T-helper 2 cell treated with Interferon-gamma antibody and Interleukin-4, amounts not matched to agents 100 ng/mL and 5 ng/mL, for 36 hours (primary cell): ENCODE measurements around the gene MICAL2. TPM values are rescaled to one million over a fixed set of nuclear protein-coding genes. Genes with fewer than 3 reads are reported as not detected.
"Not testable (repeated sequence)": the region's sequence is repeated elsewhere in the genome, so short reads cannot be mapped to it uniquely, and the experiment has no call there.

Source experiments
- intact Hi-C: fragments of 100-400 bp; cut with micrococcal nuclease; formaldehyde crosslinking; loops from one replicate; pipeline ENCODE4 v1.15.1; 2023
- total RNA-seq: library from RNA; stranded (reverse); gene quantifications from 2 replicates; pipeline ENCODE4 v1.2.3, GENCODE V29; 2022

Gene MICAL2
- total RNA-seq, 1 donor from 2014 or later: 95.7 TPM

- intact Hi-C loops: no loop called here
Observed at GRCh38 chr11:12132790-12133145, 22.4 kb downstream of the MICAL2 start.

GRCh38 chr11:12133547-12134235 lies 23.3 kb downstream of the MICAL2 start:
- intact Hi-C loops: no loop called here

- intact Hi-C loops: no loop called here
Observed at GRCh38 chr11:12134236-12134585, 23.8 kb downstream of the MICAL2 start.

GRCh38 chr11:12135185-12135584 lies 24.8 kb downstream of the MICAL2 start:
- intact Hi-C loops: no loop called here

- intact Hi-C loops: no loop called here
Observed at GRCh38 chr11:12137005-12137690, 26.8 kb downstream of the MICAL2 start.

GRCh38 chr11:12137938-12138731 lies 27.7 kb downstream of the MICAL2 start:
- intact Hi-C loops: no loop called here

- intact Hi-C loops: no loop called here
Observed at GRCh38 chr11:12139144-12139881, 28.9 kb downstream of the MICAL2 start.

- intact Hi-C loops: loop anchor here (5.0 kb wide), 1 partner anchor 37 kb away; no protein-coding TSS in a partner anchor
Observed at GRCh38 chr11:12140186-12140793, 29.9 kb downstream of the MICAL2 start.

GRCh38 chr11:12141283-12141682 lies 30.9 kb downstream of the MICAL2 start:
- intact Hi-C loops: loop anchor here (5.0 kb wide), 1 partner anchor 36 kb away; no protein-coding TSS in a partner anchor

GRCh38 chr11:12142176-12142575 lies 31.8 kb downstream of the MICAL2 start:
- intact Hi-C loops: loop anchor here (2.0 to 5.0 kb wide), 2 partner anchors 15 to 35 kb away; no protein-coding TSS in a partner anchor

- intact Hi-C loops: loop anchor here (2.0 to 5.0 kb wide), 2 partner anchors 14 to 34 kb away; no protein-coding TSS in a partner anchor
Observed at GRCh38 chr11:12142909-12143308, 32.5 kb downstream of the MICAL2 start.

GRCh38 chr11:12143461-12144258 lies 33.3 kb downstream of the MICAL2 start:
- intact Hi-C loops: loop anchor here (2.0 to 5.0 kb wide), 2 partner anchors 13 to 34 kb away; no protein-coding TSS in a partner anchor

GRCh38 chr11:12144330-12145174 lies 34.2 kb downstream of the MICAL2 start:
- intact Hi-C loops: loop anchor here (5.0 kb wide), 1 partner anchor 33 kb away; no protein-coding TSS in a partner anchor

- intact Hi-C loops: not testable (repeated sequence)
Observed at GRCh38 chr11:12146678-12147077, 36.3 kb downstream of the MICAL2 start.

- intact Hi-C loops: no loop called here
Observed at GRCh38 chr11:12147827-12148226, 37.4 kb downstream of the MICAL2 start.

GRCh38 chr11:12148466-12148865 lies 38.1 kb downstream of the MICAL2 start:
- intact Hi-C loops: no loop called here

GRCh38 chr11:12148882-12149281 lies 38.5 kb downstream of the MICAL2 start:
- intact Hi-C loops: no loop called here

GRCh38 chr11:12149672-12150225 lies 39.4 kb downstream of the MICAL2 start:
- intact Hi-C loops: loop anchor here (2.0 kb wide), 1 partner anchor 25 kb away; no protein-coding TSS in a partner anchor
